Activated naive CD4-positive, alpha-beta T cell treated with anti-CD3 and anti-CD28 coated beads, Interleukin-2, amount 10 ng/mL, durations not matched to agents 7 days and 5 days (primary cell): ENCODE measurements around the gene ALOXE3.

Experiments
- CTCF ChIA-PET: fragments of 350-600 bp; sonication (Branson Sonifier 250); formaldehyde crosslinking; loops from one replicate; lab custom pipeline; 2021; ENCODE audit warnings: antibody characterized with exemption; lab: Charles Lee
- DNase-seq: peaks from one replicate; pipeline ENCODE4 v3.0.0-alpha.2; 2020
- H3K27ac Mint-ChIP-seq: one replicate; pipeline ENCODE4 v1.8.0; 2021; ENCODE audit warnings: mild to moderate bottlenecking, moderate library complexity, mixed read lengths
- H3K27me3 Mint-ChIP-seq: one replicate; pipeline ENCODE4 v1.8.0; 2021; ENCODE audit warnings: mild to moderate bottlenecking, mixed read lengths
- H3K36me3 Mint-ChIP-seq: one replicate; pipeline ENCODE4 v1.8.0; 2021; ENCODE audit warnings: mixed read lengths
- H3K4me1 Mint-ChIP-seq: one replicate; pipeline ENCODE4 v1.8.0; 2021; ENCODE audit warnings: mixed read lengths
- H3K4me3 Mint-ChIP-seq: one replicate; pipeline ENCODE4 v1.8.0; 2021; ENCODE audit warnings: mild to moderate bottlenecking, moderate library complexity, mixed read lengths
- H3K9me3 Mint-ChIP-seq: one replicate; pipeline ENCODE4 v1.8.0; 2021; ENCODE audit warnings: mixed read lengths

The ALOXE3 gene

DNA sequence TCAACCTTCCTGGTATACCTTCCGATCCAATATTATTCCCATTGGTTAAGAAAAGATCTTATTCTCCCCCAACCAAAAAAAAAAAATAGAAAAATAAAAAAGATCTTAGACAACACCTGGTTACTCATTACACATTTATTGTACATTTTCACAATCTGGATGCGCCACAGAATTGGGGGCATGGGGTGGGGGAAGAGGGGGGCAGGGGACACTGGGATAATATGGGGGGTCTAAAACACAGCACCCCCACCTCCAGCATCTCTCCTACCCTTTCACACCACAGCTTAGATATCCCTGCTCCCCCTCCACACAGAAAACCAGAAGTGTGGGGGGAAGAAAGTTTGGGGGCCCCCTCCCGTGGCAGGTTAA lies 40.7 kb upstream of the ALOXE3 start:
- CTCF ChIA-PET, result interaction anchor here (0.6 to 6.8 kb wide), 16 partner anchors 10 to 168 kb away, joined by 3 to 40 read pairs (median 4); partner anchors contain the start of gene HES7
- DNase-seq, result no peak
- no peak overlapping the region for H3K4me3 Mint-ChIP-seq
- peaks cover 30% of the 10 kb centered on the region for H3K36me3 Mint-ChIP-seq
- H3K27ac Mint-ChIP-seq, result peak overlapping the region; percentile 95
- H3K4me1 Mint-ChIP-seq, result peaks cover 49% of the 10 kb centered on the region
- H3K9me3 Mint-ChIP-seq, result no peaks in the 10 kb centered on the region
- no peaks in the 10 kb centered on the region for H3K27me3 Mint-ChIP-seq

DNA sequence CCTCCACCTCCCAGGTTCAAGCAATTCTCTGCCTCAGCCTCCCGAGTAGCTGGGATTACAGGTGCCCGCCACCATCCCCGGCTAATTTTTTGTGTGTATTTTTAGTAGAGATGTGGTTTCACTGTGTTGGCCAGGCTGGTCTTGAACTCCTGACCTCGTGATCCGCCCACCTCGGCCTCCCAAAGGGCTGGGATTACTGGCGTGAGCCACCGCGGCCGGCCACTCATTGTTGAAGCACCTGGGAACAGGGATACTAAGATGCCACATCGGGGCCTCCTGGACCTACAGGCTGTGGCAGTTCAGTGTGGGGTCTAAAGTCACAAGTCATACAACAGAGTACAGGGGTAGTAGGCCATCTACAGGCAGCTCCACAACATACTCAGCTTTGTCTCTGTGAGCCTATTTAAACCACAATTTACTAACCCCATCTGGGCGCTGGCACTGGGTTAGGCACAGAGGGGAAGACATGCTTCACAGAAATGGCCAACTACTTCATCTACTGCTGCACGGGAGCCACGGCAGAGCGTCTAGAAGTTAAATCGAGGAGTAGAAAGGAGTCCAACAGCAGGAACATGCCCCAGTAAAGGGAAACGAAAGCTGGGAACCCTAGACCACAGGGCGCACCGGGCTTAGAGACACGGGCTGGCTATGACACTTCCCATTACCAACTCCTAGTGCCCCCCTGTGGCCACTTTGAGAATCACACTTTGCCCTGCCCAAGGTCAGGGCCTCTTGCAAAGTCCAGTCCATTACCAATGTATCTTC lies 40.1 kb upstream of the ALOXE3 start:
- no peaks in the 10 kb centered on the region for H3K27me3 Mint-ChIP-seq
- no peaks in the 10 kb centered on the region for H3K9me3 Mint-ChIP-seq
- H3K4me1 Mint-ChIP-seq, result peaks cover 45% of the 10 kb centered on the region
- H3K27ac Mint-ChIP-seq, result peak overlapping the region; percentile 95
- peaks cover 32% of the 10 kb centered on the region for H3K36me3 Mint-ChIP-seq
- DNase-seq, result peak; percentile 94
- H3K4me3 Mint-ChIP-seq, result peak overlapping the region; percentile 26
- CTCF ChIA-PET, result interaction anchor here (0.6 to 6.8 kb wide), 18 partner anchors 9 to 168 kb away, joined by 3 to 40 read pairs (median 3); partner anchors contain the start of genes CTC1 and HES7

DNA sequence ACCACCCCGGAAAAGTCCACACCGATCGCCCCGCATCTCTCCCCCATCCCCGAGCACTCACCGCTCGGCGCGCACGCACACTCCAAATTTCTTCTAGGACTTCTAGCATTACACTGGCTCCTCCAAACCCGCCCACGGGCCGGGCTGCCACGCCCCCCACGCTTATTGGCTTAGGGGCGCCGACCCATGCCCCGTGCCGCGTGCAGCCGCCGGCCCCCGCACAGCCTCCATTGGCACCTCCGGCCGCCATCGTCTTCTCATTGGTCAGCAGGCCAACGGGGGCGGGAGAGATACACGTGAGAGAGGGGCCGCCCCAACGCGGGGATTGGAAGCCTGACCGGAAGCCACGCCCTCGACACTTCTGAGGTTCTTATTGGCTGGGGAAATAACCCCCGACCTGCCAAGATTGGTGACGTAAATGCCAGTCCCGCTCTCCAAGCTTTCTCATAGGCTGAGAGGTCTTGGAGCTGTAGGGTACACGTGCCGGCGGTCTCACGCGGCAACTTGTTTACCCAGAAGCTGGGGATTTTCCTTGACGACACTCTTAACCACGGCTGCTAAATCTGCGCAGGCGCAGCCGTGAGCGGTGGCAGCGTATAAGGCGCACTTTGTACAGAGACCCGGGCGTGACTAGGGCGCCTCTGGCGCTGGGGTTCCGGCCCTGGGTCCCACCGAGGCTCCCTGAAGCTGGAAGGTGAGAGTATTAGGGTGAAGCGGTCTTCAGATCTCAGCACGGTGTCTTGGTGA lies 38.1 kb upstream of the ALOXE3 start:
- no peak overlapping the region for H3K27ac Mint-ChIP-seq
- peak; percentile 100 for DNase-seq
- H3K9me3 Mint-ChIP-seq, result no peaks in the 10 kb centered on the region
- peaks cover 24% of the 10 kb centered on the region for H3K36me3 Mint-ChIP-seq
- CTCF ChIA-PET, result interaction anchor here (0.6 to 6.8 kb wide), 7 partner anchors 8 to 144 kb away, joined by 3 to 40 read pairs (median 3); no protein-coding TSS in a partner anchor
- no peak overlapping the region for H3K4me3 Mint-ChIP-seq
- no peaks in the 10 kb centered on the region for H3K27me3 Mint-ChIP-seq
- peaks cover 53% of the 10 kb centered on the region for H3K4me1 Mint-ChIP-seq

DNA sequence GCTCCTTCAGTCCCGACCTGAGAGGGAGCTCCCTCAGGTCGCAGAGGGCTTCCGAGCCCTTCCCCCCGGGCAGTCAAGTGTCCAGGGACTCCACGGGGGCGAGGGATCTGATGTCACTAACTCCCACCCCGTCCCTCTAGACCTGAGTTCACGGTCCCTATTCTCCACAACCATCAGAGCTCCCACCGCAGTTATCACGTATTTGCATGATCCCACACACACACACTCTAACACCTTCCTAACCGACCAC lies 37.6 kb upstream of the ALOXE3 start:
- no peak for DNase-seq
- Mint-ChIP-seq H3K27me3 (no peaks in the 10 kb centered on the region), H3K27ac (no peak overlapping the region), H3K36me3 (peaks cover 19% of the 10 kb centered on the region), H3K4me3 (no peak overlapping the region), H3K4me1 (peaks cover 49% of the 10 kb centered on the region), H3K9me3 (no peaks in the 10 kb centered on the region)
- CTCF ChIA-PET, result interaction anchor here (0.6 to 6.8 kb wide), 4 partner anchors 8 to 33 kb away, joined by 3 to 40 read pairs (median 4); no protein-coding TSS in a partner anchor

DNA sequence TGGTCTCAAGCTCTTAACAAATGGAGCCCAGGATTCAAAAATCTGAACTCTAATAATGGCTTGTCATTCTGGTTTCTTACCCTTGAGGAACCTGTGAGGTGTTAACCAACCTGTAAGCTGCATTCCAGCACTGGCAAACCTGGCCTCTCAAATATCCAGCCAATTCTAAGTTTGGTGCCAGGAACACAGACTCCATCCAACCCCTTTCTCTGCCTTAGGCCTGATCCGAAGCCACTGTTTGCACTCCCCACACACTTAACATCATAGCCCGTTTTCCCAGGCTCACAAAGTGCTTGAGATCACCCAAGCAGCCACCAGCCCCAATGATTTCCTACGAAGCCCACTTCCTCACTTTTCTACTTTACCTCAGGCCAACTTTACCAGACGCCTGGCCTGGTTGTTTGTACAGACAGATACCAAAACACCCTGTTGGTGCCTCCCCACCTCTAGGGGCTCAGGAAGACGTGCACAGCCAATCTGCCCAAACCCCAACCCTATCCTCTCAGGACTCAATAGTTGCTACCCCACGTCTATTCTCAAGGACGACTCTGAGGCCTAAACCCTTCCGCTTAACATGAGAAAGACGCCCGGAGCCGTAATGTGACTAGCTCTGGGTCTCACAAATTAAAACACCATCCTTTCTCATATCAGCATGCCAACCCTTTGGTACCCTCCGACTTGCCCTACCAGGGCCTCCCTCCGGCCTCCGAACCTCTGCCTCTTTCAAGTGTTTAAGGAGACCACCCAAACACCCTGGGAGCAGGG lies 37.1 kb upstream of the ALOXE3 start:
- CTCF ChIA-PET, result interaction anchor here (1.2 to 6.8 kb wide), 2 partner anchors 9 to 17 kb away, joined by 3 to 40 read pairs; no protein-coding TSS in a partner anchor
- H3K4me1 Mint-ChIP-seq, result peaks cover 47% of the 10 kb centered on the region
- peaks cover 14% of the 10 kb centered on the region for H3K36me3 Mint-ChIP-seq
- no peaks in the 10 kb centered on the region for H3K27me3 Mint-ChIP-seq
- no peak overlapping the region for H3K4me3 Mint-ChIP-seq
- H3K9me3 Mint-ChIP-seq, result no peaks in the 10 kb centered on the region
- no peak for DNase-seq
- no peak overlapping the region for H3K27ac Mint-ChIP-seq

DNA sequence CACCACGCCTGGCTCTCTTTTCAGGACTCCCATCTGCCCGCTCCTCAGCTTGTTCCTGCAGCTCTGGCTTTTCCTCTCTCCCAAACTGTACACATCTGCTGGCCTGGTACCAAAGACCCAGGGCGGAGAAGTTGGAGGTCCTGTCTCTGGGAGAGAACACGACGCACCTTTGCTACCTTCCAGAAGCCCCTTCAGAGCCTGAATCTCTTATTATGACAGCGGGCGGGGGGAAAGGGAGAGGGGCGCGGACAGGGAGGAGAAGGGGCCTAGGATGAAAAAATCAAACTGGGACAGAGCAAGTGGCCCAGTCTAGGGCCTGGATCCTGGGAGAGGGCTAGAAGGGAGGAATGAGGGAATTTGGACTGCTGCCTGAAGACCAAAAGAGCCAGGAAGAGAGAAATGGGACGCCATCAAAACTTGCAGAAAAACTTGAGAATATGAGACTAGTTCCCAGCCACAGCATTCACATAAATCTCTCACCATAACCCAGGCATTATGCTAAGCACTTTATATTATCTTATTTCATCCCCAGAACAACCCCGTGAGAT lies 36.4 kb upstream of the ALOXE3 start:
- DNase-seq, result no peak
- CTCF ChIA-PET, result interaction anchor here (6.8 kb wide), 1 partner anchor 16 kb away, joined by 40 read pairs; no protein-coding TSS in a partner anchor
- H3K4me3 Mint-ChIP-seq, result no peak overlapping the region
- H3K36me3 Mint-ChIP-seq, result peaks cover 11% of the 10 kb centered on the region
- no peak overlapping the region for H3K27ac Mint-ChIP-seq
- peaks cover 47% of the 10 kb centered on the region for H3K4me1 Mint-ChIP-seq
- no peaks in the 10 kb centered on the region for H3K9me3 Mint-ChIP-seq
- no peaks in the 10 kb centered on the region for H3K27me3 Mint-ChIP-seq

DNA sequence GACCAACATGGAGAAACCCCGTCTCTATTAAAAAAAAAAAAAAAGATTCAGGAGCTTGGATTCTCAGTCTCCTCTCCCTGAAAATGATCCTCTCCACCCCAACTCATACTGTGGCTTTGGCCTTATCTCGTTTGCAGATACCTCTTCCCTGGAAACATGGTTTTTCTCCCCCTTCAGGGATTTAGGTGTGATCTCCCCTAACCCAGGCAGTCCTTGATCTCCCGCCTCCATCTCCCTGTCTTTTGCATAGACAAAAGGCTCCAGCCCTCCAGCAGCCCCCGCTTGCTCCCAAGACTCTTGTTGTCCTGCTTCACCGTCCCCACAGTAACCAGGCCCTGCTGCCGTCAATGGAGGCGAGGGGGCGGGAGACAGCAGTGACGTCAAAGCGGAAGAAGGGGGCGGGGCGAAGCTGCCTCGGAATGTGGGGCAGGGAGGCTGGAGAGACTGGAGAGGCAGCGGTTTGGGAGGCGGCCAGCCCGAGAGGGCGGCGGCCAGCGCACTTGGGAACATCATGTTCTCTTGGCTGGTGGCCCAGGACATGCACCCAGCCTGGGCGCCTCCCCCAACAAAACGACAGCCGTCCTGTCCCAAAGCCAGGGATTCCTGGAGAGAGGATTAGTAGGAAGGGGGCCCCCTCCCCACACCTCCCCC lies 35.8 kb upstream of the ALOXE3 start:
- no peaks in the 10 kb centered on the region for H3K27me3 Mint-ChIP-seq
- no peak overlapping the region for H3K4me3 Mint-ChIP-seq
- DNase-seq, result peak; percentile 94
- peaks cover 46% of the 10 kb centered on the region for H3K4me1 Mint-ChIP-seq
- CTCF ChIA-PET, result interaction anchor here (6.8 kb wide), 1 partner anchor 15 kb away, joined by 40 read pairs; no protein-coding TSS in a partner anchor
- H3K27ac Mint-ChIP-seq, result no peak overlapping the region
- no peaks in the 10 kb centered on the region for H3K9me3 Mint-ChIP-seq
- H3K36me3 Mint-ChIP-seq, result peaks cover 15% of the 10 kb centered on the region

DNA sequence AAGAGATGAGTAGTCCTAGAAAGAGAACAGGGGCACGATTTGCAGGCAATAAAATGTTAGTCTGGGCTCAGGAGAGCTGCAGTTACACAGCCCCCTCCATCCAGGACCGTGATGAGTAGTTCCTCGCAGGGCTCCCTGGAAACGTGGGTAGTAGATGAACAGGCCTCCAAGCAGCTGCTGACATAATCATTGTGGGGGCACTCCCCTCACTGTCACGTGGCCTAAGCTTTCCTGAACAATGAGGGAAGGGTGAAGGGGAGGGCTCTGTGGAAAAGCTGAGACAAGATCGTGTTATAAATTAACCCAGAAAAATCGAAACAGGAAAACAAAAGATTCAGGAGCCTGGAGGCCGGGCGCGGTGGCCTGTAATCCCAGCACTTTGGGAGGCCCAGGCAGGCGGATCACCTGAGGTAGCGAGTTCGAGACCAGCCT lies 35.2 kb upstream of the ALOXE3 start:
- CTCF ChIA-PET, result interaction anchor here (6.8 kb wide), 1 partner anchor 15 kb away, joined by 40 read pairs; no protein-coding TSS in a partner anchor
- Mint-ChIP-seq H3K27ac (no peak overlapping the region), H3K4me1 (peaks cover 41% of the 10 kb centered on the region), H3K4me3 (peak overlapping the region; percentile 89), H3K36me3 (peaks cover 12% of the 10 kb centered on the region), H3K9me3 (no peaks in the 10 kb centered on the region), H3K27me3 (no peaks in the 10 kb centered on the region)
- DNase-seq, result peak; percentile 51

DNA sequence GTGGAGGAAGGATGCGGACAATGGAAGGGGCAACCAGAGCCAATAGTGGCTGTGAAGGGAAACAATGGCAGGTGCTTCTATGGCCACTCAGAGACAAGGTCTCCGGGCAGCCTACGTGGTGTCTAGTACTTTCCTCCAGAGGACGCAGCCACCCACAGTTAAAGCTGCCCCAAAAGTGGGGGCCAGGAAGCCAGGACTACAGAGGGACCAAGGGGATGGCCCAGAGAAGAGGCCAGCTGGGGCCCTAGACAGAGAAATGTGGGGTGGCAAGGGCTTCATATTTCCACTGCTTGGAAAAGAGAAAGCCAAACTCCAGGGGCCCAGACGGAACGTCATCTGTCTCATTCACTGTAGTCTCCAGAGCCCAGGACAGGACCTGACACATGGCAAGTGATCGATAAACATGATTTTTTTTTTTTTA lies 34.7 kb upstream of the ALOXE3 start:
- Mint-ChIP-seq H3K36me3 (peaks cover 14% of the 10 kb centered on the region), H3K27me3 (no peaks in the 10 kb centered on the region), H3K27ac (no peak overlapping the region), H3K4me3 (peak overlapping the region; percentile 89), H3K4me1 (peaks cover 36% of the 10 kb centered on the region), H3K9me3 (no peaks in the 10 kb centered on the region)
- DNase-seq, result no peak
- CTCF ChIA-PET, result no interaction called here

DNA sequence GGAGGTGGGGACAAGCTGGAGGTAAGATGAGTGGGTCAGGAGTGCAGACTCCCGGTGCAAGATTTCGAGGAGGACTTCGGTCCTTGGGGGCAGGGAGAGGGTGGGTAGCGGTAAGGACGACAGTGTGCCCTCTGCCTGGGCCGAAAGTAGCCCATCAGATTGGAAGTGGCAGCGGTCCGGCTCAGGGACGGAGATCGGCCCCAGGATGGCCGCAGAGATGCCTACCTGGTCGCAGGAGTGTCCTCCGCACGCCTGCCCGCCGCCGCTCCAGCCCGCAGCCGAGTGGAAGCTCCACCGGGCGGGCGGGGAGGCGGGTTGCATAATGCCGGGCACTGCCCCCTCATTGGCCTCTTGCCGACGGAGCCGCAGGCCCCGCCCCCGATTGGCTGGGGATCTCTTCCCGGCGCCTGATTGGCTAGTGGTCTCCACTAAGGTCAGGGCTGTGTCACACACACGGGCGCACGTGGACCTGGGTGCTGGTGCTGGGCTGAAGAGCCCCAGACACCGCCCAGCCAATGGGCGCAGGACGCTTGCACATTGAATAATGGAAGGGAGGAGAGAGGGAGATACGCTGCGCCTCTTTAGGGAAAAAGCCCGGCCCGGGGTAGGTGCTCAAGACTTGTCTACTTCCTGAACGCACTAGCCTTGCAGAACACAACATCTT lies 33.9 kb upstream of the ALOXE3 start, which contains the start of gene PER1:
PER1 (minus strand) TSS at position 293 of the 664 bp plus-strand sequence. CDS start 1,698 bp downstream, outside the sequence.
- Mint-ChIP-seq H3K27me3 (no peaks in the 10 kb centered on the region), H3K36me3 (peaks cover 19% of the 10 kb centered on the region), H3K9me3 (no peaks in the 10 kb centered on the region), H3K4me3 (peak within 1 kb of the TSS; percentile 89), H3K4me1 (peaks cover 35% of the 10 kb centered on the region), H3K27ac (peak within 1 kb of the TSS; percentile 90)
- DNase-seq, result peak; percentile 93
- CTCF ChIA-PET, result interaction anchor here (1.5 to 2.1 kb wide), 2 partner anchors 9 to 14 kb away, joined by 3 to 11 read pairs; no protein-coding TSS in a partner anchor

DNA sequence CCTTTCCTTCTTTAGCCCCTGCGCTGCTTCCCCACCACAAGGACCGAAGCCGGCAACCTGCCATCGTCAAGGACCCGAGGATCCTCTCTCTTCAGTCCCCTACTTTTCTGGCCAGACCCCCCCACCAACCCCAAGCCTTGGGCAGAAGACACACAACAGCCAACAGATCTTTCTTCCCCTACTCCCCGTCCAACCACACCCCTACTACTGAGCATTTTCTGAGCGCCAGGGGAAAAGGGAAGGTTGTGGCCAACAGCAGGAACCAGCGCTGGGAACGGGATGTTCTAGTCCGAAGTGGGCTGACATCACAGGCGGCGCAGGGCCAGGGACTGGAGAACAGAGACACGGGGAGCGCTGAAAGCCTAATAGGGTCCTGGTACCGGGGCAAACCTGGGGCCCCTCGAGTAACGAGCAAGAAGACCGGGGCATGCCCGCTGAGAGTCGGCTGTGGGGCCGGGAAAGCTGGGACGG lies 33.4 kb upstream of the ALOXE3 start:
- H3K4me1 Mint-ChIP-seq, result peaks cover 35% of the 10 kb centered on the region
- peaks cover 23% of the 10 kb centered on the region for H3K36me3 Mint-ChIP-seq
- CTCF ChIA-PET, result interaction anchor here (1.5 to 2.1 kb wide), 2 partner anchors 9 to 13 kb away, joined by 3 to 11 read pairs; no protein-coding TSS in a partner anchor
- H3K27me3 Mint-ChIP-seq, result no peaks in the 10 kb centered on the region
- peak overlapping the region; percentile 89 for H3K4me3 Mint-ChIP-seq
- peak overlapping the region; percentile 90 for H3K27ac Mint-ChIP-seq
- no peaks in the 10 kb centered on the region for H3K9me3 Mint-ChIP-seq
- peak; percentile 54 for DNase-seq

DNA sequence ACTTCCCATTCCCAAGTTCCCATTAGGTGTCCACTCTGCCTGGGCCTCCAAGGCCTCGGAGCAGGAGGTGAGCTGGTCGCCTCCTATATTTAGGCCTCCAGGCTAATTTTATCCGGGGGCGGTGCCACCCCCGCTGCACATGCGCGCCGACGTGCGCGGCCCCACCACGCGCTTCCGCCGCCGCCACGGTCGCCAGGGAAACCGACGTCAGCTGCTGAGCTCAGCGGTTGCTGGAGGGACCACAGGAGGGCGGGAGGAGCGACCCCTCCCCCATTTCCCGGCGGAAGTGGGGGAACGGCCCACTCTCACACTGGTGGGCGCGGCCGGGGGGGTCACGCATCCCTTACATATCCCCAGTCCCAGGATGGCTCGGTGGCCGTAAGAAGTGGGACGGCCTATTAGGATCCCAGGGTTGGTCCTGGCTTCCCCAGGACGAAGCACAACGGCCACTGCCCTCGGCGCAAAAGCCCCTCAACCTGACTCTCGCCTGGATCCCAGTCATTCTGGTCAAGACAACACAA lies 32.9 kb upstream of the ALOXE3 start:
- peaks cover 35% of the 10 kb centered on the region for H3K4me1 Mint-ChIP-seq
- no peaks in the 10 kb centered on the region for H3K27me3 Mint-ChIP-seq
- H3K4me3 Mint-ChIP-seq, result peak overlapping the region; percentile 89
- CTCF ChIA-PET, result interaction anchor here (1.3 to 2.1 kb wide), 3 partner anchors 10 to 40 kb away, joined by 3 to 11 read pairs (median 3); no protein-coding TSS in a partner anchor
- H3K36me3 Mint-ChIP-seq, result peaks cover 27% of the 10 kb centered on the region
- H3K9me3 Mint-ChIP-seq, result no peaks in the 10 kb centered on the region
- peak; percentile 94 for DNase-seq
- peak overlapping the region; percentile 90 for H3K27ac Mint-ChIP-seq
